ENCODE measurements around the gene CTNNBL1. TPM values are rescaled to one million over a fixed set of nuclear protein-coding genes. Genes with fewer than 3 reads are reported as not detected.
"Not testable (repeated sequence)": the region's sequence is repeated elsewhere in the genome, so short reads cannot be mapped to it uniquely, and the experiment has no call there.

The CTNNBL1 gene
- polyA plus RNA-seq, 3 donors from 2014 or later = 99.5 to 109 (median 105) TPM

- no peaks in the 10 kb centered on the region for H3K9me3 Mint-ChIP-seq
- DNase-seq = no peak
- H3K27ac Mint-ChIP-seq = peak overlapping the region in 1 of 6 donors; percentile 78
- H3K4me1 Mint-ChIP-seq = peaks cover 42 to 83% of the 10 kb centered on the region in 2 donors
- no peak overlapping the region for H3K4me3 Mint-ChIP-seq
- H3K27me3 Mint-ChIP-seq (ENCODE audit: low read depth in 3 of 3) = peaks cover 0 to 2% (median 0%) of the 10 kb centered on the region in 3 donors
- peaks cover 0 to 6% (median 4%) of the 10 kb centered on the region in 3 donors for H3K36me3 Mint-ChIP-seq
Measured at GRCh38 chr20:37711001-37711400, 17.2 kb downstream of the CTNNBL1 start.

DNA sequence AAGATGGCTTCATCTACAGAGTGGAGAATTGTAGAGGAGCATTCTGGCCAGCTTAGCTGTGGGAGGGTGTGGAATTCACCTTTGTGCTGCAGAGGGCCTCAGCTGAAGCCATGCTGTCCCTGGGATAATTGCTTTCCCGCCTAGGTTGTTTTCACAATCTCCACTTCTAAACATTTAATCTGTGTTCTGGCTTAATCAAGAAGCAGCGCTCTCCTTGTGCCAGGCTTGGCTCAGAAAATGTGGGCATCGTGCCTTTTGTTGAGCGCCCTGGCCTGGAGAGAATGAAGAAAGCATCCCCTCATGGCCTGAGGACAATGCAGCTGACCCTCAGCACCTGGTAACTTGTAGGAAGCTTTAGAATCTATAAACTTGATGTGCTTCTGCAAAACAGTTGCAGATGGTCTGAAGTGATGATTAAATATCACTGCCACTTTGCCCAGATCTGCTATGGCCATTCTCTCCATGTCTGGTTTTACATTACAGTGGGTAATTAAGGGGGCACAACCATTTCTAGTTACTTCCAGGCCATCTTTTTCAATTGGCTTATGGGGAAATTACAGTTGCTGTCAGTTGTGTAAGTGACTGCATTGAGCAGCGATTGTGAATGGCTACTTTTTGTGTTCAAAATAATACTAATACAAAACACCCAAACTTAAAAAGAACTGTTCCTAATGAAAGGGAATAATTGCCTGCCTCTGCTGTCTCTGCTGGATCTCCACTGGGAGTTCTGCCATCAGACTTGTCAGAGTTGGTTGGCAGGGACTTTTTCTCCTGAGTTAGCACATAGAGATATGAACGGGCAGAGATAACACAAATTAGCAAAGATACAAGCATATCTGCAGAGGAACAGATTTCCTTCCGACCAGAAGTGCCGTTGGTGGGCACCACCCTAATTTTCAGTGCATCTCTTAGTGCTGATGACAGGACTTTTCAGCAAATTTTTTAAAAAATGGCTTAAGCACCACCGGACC lies 18.4 kb downstream of the CTNNBL1 start:
- H3K36me3 Mint-ChIP-seq = peaks cover 0 to 6% (median 4%) of the 10 kb centered on the region in 3 donors
- no peak overlapping the region for H3K27ac Mint-ChIP-seq
- peaks cover 0 to 2% (median 0%) of the 10 kb centered on the region in 3 donors for H3K27me3 Mint-ChIP-seq (ENCODE audit: low read depth in 3 of 3)
- no peak overlapping the region for H3K4me3 Mint-ChIP-seq
- no peak for DNase-seq
- no peaks in the 10 kb centered on the region for H3K9me3 Mint-ChIP-seq
- H3K4me1 Mint-ChIP-seq = peaks cover 41 to 83% of the 10 kb centered on the region in 2 donors

- Mint-ChIP-seq H3K9me3 (no peaks in the 10 kb centered on the region), H3K27me3 (ENCODE audit: low read depth in 3 of 3) (peaks cover 0 to 2% (median 0%) of the 10 kb centered on the region in 3 donors), H3K4me3 (no peak overlapping the region), H3K4me1 (peaks cover 35 to 80% of the 10 kb centered on the region in 2 donors), H3K36me3 (peaks cover 0 to 6% (median 4%) of the 10 kb centered on the region in 3 donors), H3K27ac (no peak overlapping the region)
- no peak for DNase-seq
Measured at GRCh38 chr20:37713396-37713795, 19.6 kb downstream of the CTNNBL1 start.

GRCh38 chr20:37714978-37715672 lies 21.3 kb downstream of the CTNNBL1 start:
- Mint-ChIP-seq H3K27ac (peak overlapping the region in 1 of 6 donors; percentile 48), H3K27me3 (ENCODE audit: low read depth in 3 of 3) (peaks cover 0 to 1% (median 0%) of the 10 kb centered on the region in 3 donors), H3K4me1 (peaks cover 32 to 80% of the 10 kb centered on the region in 2 donors), H3K4me3 (peak overlapping the region in 1 of 5 donors; percentile 33), H3K9me3 (no peaks in the 10 kb centered on the region), H3K36me3 (peaks cover 0 to 6% (median 4%) of the 10 kb centered on the region in 3 donors)
- no peak for DNase-seq

DNA sequence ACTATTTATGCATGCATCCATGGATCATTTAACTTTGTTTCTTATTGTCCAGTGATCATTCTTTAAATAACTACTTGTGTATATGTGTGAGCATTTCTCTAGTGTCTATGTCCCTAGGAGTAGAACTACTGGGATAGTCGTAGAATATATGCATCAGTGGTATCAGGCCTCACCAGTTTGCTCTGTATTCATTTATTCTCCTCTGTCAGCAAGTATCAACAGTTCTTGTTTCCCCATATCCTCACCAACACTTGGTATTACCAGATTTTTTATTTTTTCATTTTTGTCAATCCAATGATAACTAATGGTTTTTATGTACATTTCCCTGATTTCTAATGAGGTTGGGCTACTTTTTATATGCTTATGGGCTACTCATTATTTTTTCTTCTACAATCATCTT lies 27.9 kb downstream of the CTNNBL1 start:
- DNase-seq = no peak
- Mint-ChIP-seq H3K27ac (no peak overlapping the region), H3K9me3 (peaks cover 0 to 6% (median 0%) of the 10 kb centered on the region in 6 donors), H3K4me3 (no peak overlapping the region), H3K4me1 (peaks cover 13 to 50% of the 10 kb centered on the region in 2 donors), H3K27me3 (ENCODE audit: low read depth in 3 of 3) (no peaks in the 10 kb centered on the region), H3K36me3 (peaks cover 7 to 9% (median 8%) of the 10 kb centered on the region in 3 donors)

DNA sequence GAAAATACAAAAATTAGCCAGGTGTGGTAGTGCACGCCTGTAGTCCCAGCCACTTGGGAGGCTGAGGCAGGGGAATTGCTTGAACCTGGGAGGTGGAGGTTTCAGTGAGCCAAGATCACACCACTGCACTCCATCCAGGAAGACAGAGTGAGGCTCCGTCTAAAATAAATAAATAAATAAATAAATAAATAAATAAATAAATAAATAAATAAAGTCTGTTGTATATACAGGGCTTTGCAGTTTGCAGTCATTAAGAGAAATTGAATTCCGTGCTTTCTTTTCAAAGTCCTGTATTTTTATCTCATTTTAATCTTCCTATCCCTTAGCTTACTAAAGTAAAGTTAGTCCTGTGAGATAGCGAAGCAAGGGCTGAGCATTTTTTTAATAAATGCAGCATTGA lies 28.5 kb downstream of the CTNNBL1 start:
- H3K4me3 Mint-ChIP-seq = not testable (repeated sequence)

GRCh38 chr20:37723668-37724067 lies 29.8 kb downstream of the CTNNBL1 start:
- Mint-ChIP-seq H3K9me3 (peaks cover 0 to 6% (median 0%) of the 10 kb centered on the region in 6 donors), H3K4me3 (no peak overlapping the region), H3K4me1 (peaks cover 23 to 57% of the 10 kb centered on the region in 2 donors), H3K27ac (no peak overlapping the region), H3K27me3 (ENCODE audit: low read depth in 3 of 3) (no peaks in the 10 kb centered on the region), H3K36me3 (peaks cover 7 to 9% (median 8%) of the 10 kb centered on the region in 3 donors)
- no peak for DNase-seq

More for the DNA sequence above, 28.5 kb downstream of the CTNNBL1 start:
- H3K36me3 Mint-ChIP-seq; H3K27me3 Mint-ChIP-seq (ENCODE audit: low read depth in 3 of 3); H3K27ac Mint-ChIP-seq; H3K9me3 Mint-ChIP-seq; DNase-seq: not testable (repeated sequence)
- H3K4me1 Mint-ChIP-seq = peaks cover 14 to 49% of the 10 kb centered on the region in 2 donors

GRCh38 chr20:37725165-37725564 lies 31.3 kb downstream of the CTNNBL1 start:
- peaks cover 27 to 64% of the 10 kb centered on the region in 2 donors for H3K4me1 Mint-ChIP-seq
- DNase-seq = no peak
- H3K27me3 Mint-ChIP-seq (ENCODE audit: low read depth in 3 of 3) = no peaks in the 10 kb centered on the region
- no peak overlapping the region for H3K4me3 Mint-ChIP-seq
- no peak overlapping the region for H3K27ac Mint-ChIP-seq
- H3K36me3 Mint-ChIP-seq = peaks cover 7 to 9% (median 8%) of the 10 kb centered on the region in 3 donors
- peaks cover 0 to 6% (median 0%) of the 10 kb centered on the region in 6 donors for H3K9me3 Mint-ChIP-seq

DNA sequence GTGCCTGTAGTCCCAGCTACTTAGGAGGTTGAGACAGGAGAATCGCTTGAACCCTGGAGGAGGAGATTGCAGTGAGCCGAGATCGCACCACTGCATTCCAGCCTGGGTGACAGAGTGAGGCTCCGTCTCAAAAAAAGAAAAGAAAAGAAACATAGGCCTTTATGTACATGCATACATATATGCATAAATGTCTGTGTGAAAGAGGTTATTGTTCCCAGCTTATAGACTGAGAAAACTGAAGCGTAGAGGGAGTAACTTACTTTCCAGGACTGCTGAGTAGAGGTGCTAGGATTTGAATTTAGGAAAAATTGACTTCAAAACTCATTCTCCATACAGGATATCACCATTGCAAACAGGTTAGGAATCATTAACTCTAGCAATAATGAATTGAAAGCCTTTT lies 32.0 kb downstream of the CTNNBL1 start:
- Mint-ChIP-seq H3K4me3 (no peak overlapping the region), H3K9me3 (peaks cover 0 to 6% (median 0%) of the 10 kb centered on the region in 6 donors), H3K4me1 (peaks cover 32 to 68% of the 10 kb centered on the region in 2 donors), H3K36me3 (peaks cover 6 to 8% (median 7%) of the 10 kb centered on the region in 3 donors), H3K27me3 (ENCODE audit: low read depth in 3 of 3) (no peaks in the 10 kb centered on the region), H3K27ac (no peak overlapping the region)
- no peak for DNase-seq

- peaks cover 32 to 66% of the 10 kb centered on the region in 2 donors for H3K4me1 Mint-ChIP-seq
- no peak overlapping the region for H3K27ac Mint-ChIP-seq
Measured at GRCh38 chr20:37726321-37726720, 32.5 kb downstream of the CTNNBL1 start.

DNA sequence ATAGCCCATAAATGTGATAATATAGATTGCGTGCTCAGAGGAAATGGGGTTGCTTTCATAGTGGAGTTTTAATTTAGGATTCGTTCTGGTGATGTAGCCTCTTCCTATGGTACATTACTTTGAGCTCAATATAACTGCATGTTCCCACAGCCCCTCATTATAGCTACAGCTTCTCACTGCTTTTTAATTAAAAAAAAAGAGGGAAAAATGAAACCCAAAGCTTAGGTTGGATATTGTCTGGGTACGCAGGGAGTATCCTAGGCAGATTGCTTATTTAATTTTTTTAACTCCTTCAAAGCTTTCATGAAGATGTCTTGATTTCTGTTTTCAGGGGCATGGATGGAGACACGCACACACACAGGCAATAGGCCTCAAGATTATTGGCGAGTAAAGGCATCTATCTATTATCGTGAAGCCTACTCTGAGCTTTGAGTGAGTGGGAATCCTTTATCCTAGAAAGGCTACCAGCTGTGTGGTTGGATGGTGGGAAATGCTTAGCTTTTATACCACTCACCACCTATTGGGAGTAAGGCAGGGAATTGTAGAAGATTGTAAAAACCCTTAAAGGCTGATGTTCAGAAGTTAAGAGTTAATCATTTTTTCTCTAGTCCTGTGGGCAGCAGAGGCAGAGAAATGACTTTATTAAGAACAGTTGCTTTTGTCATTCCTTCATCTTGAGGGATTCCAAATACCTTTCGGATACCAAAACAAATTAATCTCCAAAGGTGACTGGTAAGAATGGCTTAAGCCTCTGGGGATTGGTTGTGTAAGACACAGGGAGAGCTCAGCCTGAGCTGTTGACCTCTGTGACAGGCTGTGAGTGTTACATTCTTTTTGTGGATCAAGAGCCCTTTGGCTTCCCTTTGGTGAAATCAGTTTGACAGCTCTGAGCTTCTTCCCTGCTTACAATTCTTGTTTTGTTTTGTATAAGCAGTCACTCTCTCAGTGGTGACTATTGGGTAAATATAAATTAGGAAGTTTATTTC lies 33.4 kb downstream of the CTNNBL1 start:
- DNase-seq = no peak
- H3K9me3 Mint-ChIP-seq = no peaks in the 10 kb centered on the region
- H3K4me3 Mint-ChIP-seq = no peak overlapping the region
- H3K4me1 Mint-ChIP-seq = peaks cover 32 to 67% of the 10 kb centered on the region in 2 donors
- peaks cover 0 to 4% (median 3%) of the 10 kb centered on the region in 3 donors for H3K36me3 Mint-ChIP-seq
- peak overlapping the region in 1 of 6 donors; percentile 7 for H3K27ac Mint-ChIP-seq
- no peaks in the 10 kb centered on the region for H3K27me3 Mint-ChIP-seq (ENCODE audit: low read depth in 3 of 3)

More at GRCh38 chr20:37726321-37726720, 32.5 kb downstream of the CTNNBL1 start:
- H3K9me3 Mint-ChIP-seq = peaks cover 0 to 6% (median 0%) of the 10 kb centered on the region in 6 donors
- H3K36me3 Mint-ChIP-seq = peaks cover 5 to 8% (median 7%) of the 10 kb centered on the region in 3 donors
- no peak for DNase-seq
- no peak overlapping the region for H3K4me3 Mint-ChIP-seq
- H3K27me3 Mint-ChIP-seq (ENCODE audit: low read depth in 3 of 3) = no peaks in the 10 kb centered on the region

- no peaks in the 10 kb centered on the region for H3K27me3 Mint-ChIP-seq (ENCODE audit: low read depth in 3 of 3)
- H3K36me3 Mint-ChIP-seq = peaks cover 3 to 10% (median 7%) of the 10 kb centered on the region in 3 donors
- peaks cover 30 to 62% of the 10 kb centered on the region in 2 donors for H3K4me1 Mint-ChIP-seq
- H3K9me3 Mint-ChIP-seq = no peaks in the 10 kb centered on the region
- H3K27ac Mint-ChIP-seq = peak overlapping the region in 1 of 6 donors; percentile 13
- no peak overlapping the region for H3K4me3 Mint-ChIP-seq
- no peak for DNase-seq
Measured at GRCh38 chr20:37727957-37728634, 34.3 kb downstream of the CTNNBL1 start.

Measured in immature natural killer cell (primary cell).